ENCODE results near the gene SCAF11.

DNA sequence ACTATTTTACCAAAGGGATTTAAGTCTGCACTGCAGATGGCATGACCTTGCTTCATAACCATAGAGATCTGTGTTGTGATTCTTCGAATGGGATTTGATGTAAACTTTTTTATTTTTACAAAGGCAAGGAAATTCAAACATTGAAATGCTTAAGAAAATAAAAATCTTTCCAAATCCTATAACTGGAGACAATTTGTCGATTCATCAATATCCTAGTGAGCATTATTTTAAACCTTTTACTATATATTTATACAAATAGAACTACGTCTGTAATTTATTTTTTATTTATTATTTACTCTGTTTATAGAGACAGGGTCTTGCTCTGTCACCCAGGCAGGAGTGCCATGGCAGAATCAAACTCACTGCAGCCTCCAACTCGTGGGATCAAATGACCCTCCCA, 14.3 kb upstream of the SCAF11 start:
- TF ChIP-seq SIX5 (IDR thresholded peaks at IDR 0.05; ENCODE audit: low read depth, low read length, severe bottlenecking) = no peak
- TF ChIP-seq, protein P1, sequence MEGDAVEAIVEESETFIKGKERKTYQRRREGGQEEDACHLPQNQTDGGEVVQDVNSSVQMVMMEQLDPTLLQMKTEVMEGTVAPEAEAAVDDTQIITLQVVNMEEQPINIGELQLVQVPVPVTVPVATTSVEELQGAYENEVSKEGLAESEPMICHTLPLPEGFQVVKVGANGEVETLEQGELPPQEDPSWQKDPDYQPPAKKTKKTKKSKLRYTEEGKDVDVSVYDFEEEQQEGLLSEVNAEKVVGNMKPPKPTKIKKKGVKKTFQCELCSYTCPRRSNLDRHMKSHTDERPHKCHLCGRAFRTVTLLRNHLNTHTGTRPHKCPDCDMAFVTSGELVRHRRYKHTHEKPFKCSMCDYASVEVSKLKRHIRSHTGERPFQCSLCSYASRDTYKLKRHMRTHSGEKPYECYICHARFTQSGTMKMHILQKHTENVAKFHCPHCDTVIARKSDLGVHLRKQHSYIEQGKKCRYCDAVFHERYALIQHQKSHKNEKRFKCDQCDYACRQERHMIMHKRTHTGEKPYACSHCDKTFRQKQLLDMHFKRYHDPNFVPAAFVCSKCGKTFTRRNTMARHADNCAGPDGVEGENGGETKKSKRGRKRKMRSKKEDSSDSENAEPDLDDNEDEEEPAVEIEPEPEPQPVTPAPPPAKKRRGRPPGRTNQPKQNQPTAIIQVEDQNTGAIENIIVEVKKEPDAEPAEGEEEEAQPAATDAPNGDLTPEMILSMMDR (IDR thresholded peaks at IDR 0.05 in 2 of 3, conservative IDR thresholded peaks at IDR 0.05 in 1 of 3; ENCODE audit: control insufficient read depth in 2 of 3, extremely low read depth in 1 of 3, insufficient read depth in 1 of 3, low read depth in 3 of 3, low read length in 3 of 3) = no peak
- no peak for TF ChIP-seq FOXK2 (IDR thresholded peaks at IDR 0.05)
- TF ChIP-seq BACH1 (IDR thresholded peaks at IDR 0.05; ENCODE audit: borderline replicate concordance) = no peak
